ENCODE measurements around the gene RASAL2.

- TF ChIP-seq CTCF (IDR thresholded peaks at IDR 0.05): no peak
- TF ChIP-seq POLR2A (IDR thresholded peaks at IDR 0.05): no peak
These were observed 1.7 kb upstream of the RASAL2 start for GRCh38 chr1:178091986-178092745.

Data from thyroid gland (tissue), 4 donors.